ENCODE measurements around the gene PDE4D. TPM values are rescaled to one million over a fixed set of nuclear protein-coding genes. Genes with fewer than 3 reads are reported as not detected.

Gene PDE4D
- total RNA-seq, 5 donors from 2014 or later (not counting 1 experiment from before 2014, with no cell fraction given) = 45.1 to 136 (median 64.9) TPM

- no peaks in the 10 kb centered on the region for H3K9me3 Mint-ChIP-seq
- H3K27me3 Mint-ChIP-seq = peaks cover 0 to 6% of the 10 kb centered on the region in 2 donors
- no peak overlapping the region for H3K4me3 Mint-ChIP-seq
- H3K4me1 Mint-ChIP-seq = no peaks in the 10 kb centered on the region
- Histone ChIP-seq H3K36me3 (ENCODE audit: control insufficient read depth in 2 of 2, extremely low read depth in 1 of 2, insufficient read depth in 1 of 2, low read length in 1 of 2) (no peaks in the 10 kb centered on the region), H3K9me3 (no peaks in the 10 kb centered on the region), H3K4me3 (ENCODE audit: control insufficient read depth in 1 of 2, extremely low read depth in 1 of 2, low read length in 1 of 2) (no peak overlapping the region), H3K4me1 (ENCODE audit: control insufficient read depth in 1 of 2, extremely low read depth in 1 of 2, insufficient read depth in 2 of 2, low read length in 2 of 2) (no peaks in the 10 kb centered on the region), H3K27me3 (replicated peaks in 1 of 2; ENCODE audit: control insufficient read depth in 2 of 2, extremely low read depth in 1 of 2, insufficient read depth in 2 of 2, low read length in 1 of 2) (no peaks in the 10 kb centered on the region), H3K27ac (ENCODE audit: low read length) (no peak overlapping the region)
- WGBS (ENCODE audit: insufficient coverage) = no CpG with 5 or more reads among the region's 2 CpGs
- no peaks in the 10 kb centered on the region for H3K36me3 Mint-ChIP-seq
- POLR2A ChIA-PET = no interaction called here
- H3K27ac Mint-ChIP-seq = no peak overlapping the region
- DNase-seq (no peak), ATAC-seq (replicated peaks in 1 of 4) (no peak)
- CTCF ChIA-PET = no interaction called here
These were observed 447.2 kb downstream of the PDE4D start for GRCh38 chr5:59446356-59446755.

GRCh38 chr5:59445741-59446140 is 447.8 kb downstream of the PDE4D start:
- peaks cover 0 to 6% of the 10 kb centered on the region in 2 donors for H3K27me3 Mint-ChIP-seq
- no peak overlapping the region for H3K27ac ChIP-seq (ENCODE audit: low read length)
- POLR2A ChIA-PET = no interaction called here
- H3K36me3 ChIP-seq (ENCODE audit: control insufficient read depth in 2 of 2, extremely low read depth in 1 of 2, insufficient read depth in 1 of 2, low read length in 1 of 2) = no peaks in the 10 kb centered on the region
- no peak overlapping the region for H3K4me3 Mint-ChIP-seq
- ATAC-seq (replicated peaks in 1 of 4) = no peak
- DNase-seq = no peak
- H3K27ac Mint-ChIP-seq = no peak overlapping the region
- H3K4me1 ChIP-seq (ENCODE audit: control insufficient read depth in 1 of 2, extremely low read depth in 1 of 2, insufficient read depth in 2 of 2, low read length in 2 of 2) = no peaks in the 10 kb centered on the region
- CTCF ChIA-PET = no interaction called here
- no peaks in the 10 kb centered on the region for H3K27me3 ChIP-seq (replicated peaks in 1 of 2; ENCODE audit: control insufficient read depth in 2 of 2, extremely low read depth in 1 of 2, insufficient read depth in 2 of 2, low read length in 1 of 2)
- WGBS (ENCODE audit: insufficient coverage) = no CpG with 5 or more reads among the region's 1 CpG
- H3K36me3 Mint-ChIP-seq = no peaks in the 10 kb centered on the region
- H3K4me3 ChIP-seq (ENCODE audit: control insufficient read depth in 1 of 2, extremely low read depth in 1 of 2, low read length in 1 of 2) = no peak overlapping the region
- H3K9me3 Mint-ChIP-seq = no peaks in the 10 kb centered on the region
- H3K9me3 ChIP-seq = no peaks in the 10 kb centered on the region
- no peaks in the 10 kb centered on the region for H3K4me1 Mint-ChIP-seq

- Histone ChIP-seq H3K4me1 (ENCODE audit: control insufficient read depth in 1 of 2, extremely low read depth in 1 of 2, insufficient read depth in 2 of 2, low read length in 2 of 2) (no peaks in the 10 kb centered on the region), H3K36me3 (ENCODE audit: control insufficient read depth in 2 of 2, extremely low read depth in 1 of 2, insufficient read depth in 1 of 2, low read length in 1 of 2) (no peaks in the 10 kb centered on the region), H3K27ac (ENCODE audit: low read length) (no peak overlapping the region), H3K9me3 (no peaks in the 10 kb centered on the region), H3K27me3 (replicated peaks in 1 of 2; ENCODE audit: control insufficient read depth in 2 of 2, extremely low read depth in 1 of 2, insufficient read depth in 2 of 2, low read length in 1 of 2) (no peaks in the 10 kb centered on the region), H3K4me3 (ENCODE audit: control insufficient read depth in 1 of 2, extremely low read depth in 1 of 2, low read length in 1 of 2) (no peak overlapping the region)
- POLR2A ChIA-PET = no interaction called here
- Mint-ChIP-seq H3K4me1 (no peaks in the 10 kb centered on the region), H3K27me3 (peaks cover 5 to 11% of the 10 kb centered on the region in 2 donors), H3K4me3 (no peak overlapping the region), H3K27ac (no peak overlapping the region), H3K9me3 (no peaks in the 10 kb centered on the region), H3K36me3 (no peaks in the 10 kb centered on the region)
- DNase-seq = no peak
- no peak for ATAC-seq (replicated peaks in 1 of 4)
- 33% methylated on average over 1 of the region's 3 CpGs for WGBS (ENCODE audit: insufficient coverage)
- CTCF ChIA-PET = no interaction called here
These were observed 454.2 kb downstream of the PDE4D start for GRCh38 chr5:59439303-59439702.

GRCh38 chr5:59437176-59437575 is 456.4 kb downstream of the PDE4D start:
- ChIA-PET CTCF (no interaction called here), POLR2A (no interaction called here)
- Mint-ChIP-seq H3K27me3 (peaks cover 5 to 9% of the 10 kb centered on the region in 2 donors), H3K4me3 (no peak overlapping the region), H3K4me1 (no peaks in the 10 kb centered on the region), H3K27ac (no peak overlapping the region), H3K9me3 (no peaks in the 10 kb centered on the region), H3K36me3 (no peaks in the 10 kb centered on the region)
- WGBS (ENCODE audit: insufficient coverage) = 83% methylated on average over 1 of the region's 2 CpGs
- H3K36me3 ChIP-seq (ENCODE audit: control insufficient read depth in 2 of 2, extremely low read depth in 1 of 2, insufficient read depth in 1 of 2, low read length in 1 of 2) = no peaks in the 10 kb centered on the region
- no peak for ATAC-seq (replicated peaks in 1 of 4)
- no peak overlapping the region for H3K27ac ChIP-seq (ENCODE audit: low read length)
- H3K4me1 ChIP-seq (ENCODE audit: control insufficient read depth in 1 of 2, extremely low read depth in 1 of 2, insufficient read depth in 2 of 2, low read length in 2 of 2) = no peaks in the 10 kb centered on the region
- no peak for DNase-seq
- H3K4me3 ChIP-seq (ENCODE audit: control insufficient read depth in 1 of 2, extremely low read depth in 1 of 2, low read length in 1 of 2) = no peak overlapping the region
- no peaks in the 10 kb centered on the region for H3K9me3 ChIP-seq
- no peaks in the 10 kb centered on the region for H3K27me3 ChIP-seq (replicated peaks in 1 of 2; ENCODE audit: control insufficient read depth in 2 of 2, extremely low read depth in 1 of 2, insufficient read depth in 2 of 2, low read length in 1 of 2)

GRCh38 chr5:59436364-59437148 is 457.0 kb downstream of the PDE4D start:
- no peaks in the 10 kb centered on the region for H3K9me3 Mint-ChIP-seq
- no peak for ATAC-seq (replicated peaks in 1 of 4)

GRCh38 chr5:59433174-59433573 is 460.4 kb downstream of the PDE4D start:
- POLR2A ChIA-PET = no interaction called here
- Histone ChIP-seq H3K27me3 (replicated peaks in 1 of 2; ENCODE audit: control insufficient read depth in 2 of 2, extremely low read depth in 1 of 2, insufficient read depth in 2 of 2, low read length in 1 of 2) (no peaks in the 10 kb centered on the region), H3K4me1 (ENCODE audit: control insufficient read depth in 1 of 2, extremely low read depth in 1 of 2, insufficient read depth in 2 of 2, low read length in 2 of 2) (no peaks in the 10 kb centered on the region), H3K9me3 (no peaks in the 10 kb centered on the region), H3K27ac (ENCODE audit: low read length) (no peak overlapping the region), H3K4me3 (ENCODE audit: control insufficient read depth in 1 of 2, extremely low read depth in 1 of 2, low read length in 1 of 2) (no peak overlapping the region), H3K36me3 (ENCODE audit: control insufficient read depth in 2 of 2, extremely low read depth in 1 of 2, insufficient read depth in 1 of 2, low read length in 1 of 2) (no peaks in the 10 kb centered on the region)
- Mint-ChIP-seq H3K27ac (no peak overlapping the region), H3K4me3 (no peak overlapping the region), H3K9me3 (no peaks in the 10 kb centered on the region), H3K36me3 (no peaks in the 10 kb centered on the region), H3K27me3 (peaks cover 5 to 6% of the 10 kb centered on the region in 2 donors), H3K4me1 (no peaks in the 10 kb centered on the region)
- ATAC-seq (replicated peaks in 1 of 4) (no peak), DNase-seq (no peak)
- CTCF ChIA-PET = no interaction called here
- no CpG with 5 or more reads among the region's 1 CpG for WGBS (ENCODE audit: insufficient coverage)

More at GRCh38 chr5:59436364-59437148, 457.0 kb downstream of the PDE4D start:
- POLR2A ChIA-PET = no interaction called here
- H3K36me3 Mint-ChIP-seq = no peaks in the 10 kb centered on the region
- Histone ChIP-seq H3K4me3 (ENCODE audit: control insufficient read depth in 1 of 2, extremely low read depth in 1 of 2, low read length in 1 of 2) (no peak overlapping the region), H3K27ac (ENCODE audit: low read length) (no peak overlapping the region), H3K9me3 (no peaks in the 10 kb centered on the region), H3K36me3 (ENCODE audit: control insufficient read depth in 2 of 2, extremely low read depth in 1 of 2, insufficient read depth in 1 of 2, low read length in 1 of 2) (no peaks in the 10 kb centered on the region), H3K27me3 (replicated peaks in 1 of 2; ENCODE audit: control insufficient read depth in 2 of 2, extremely low read depth in 1 of 2, insufficient read depth in 2 of 2, low read length in 1 of 2) (no peaks in the 10 kb centered on the region), H3K4me1 (ENCODE audit: control insufficient read depth in 1 of 2, extremely low read depth in 1 of 2, insufficient read depth in 2 of 2, low read length in 2 of 2) (no peaks in the 10 kb centered on the region)
- H3K4me3 Mint-ChIP-seq = no peak overlapping the region
- no peak for DNase-seq
- H3K4me1 Mint-ChIP-seq = no peaks in the 10 kb centered on the region
- no peak overlapping the region for H3K27ac Mint-ChIP-seq
- peaks cover 5 to 8% of the 10 kb centered on the region in 2 donors for H3K27me3 Mint-ChIP-seq
- CTCF ChIA-PET = no interaction called here
- no CpG with 5 or more reads among the region's 5 CpGs for WGBS (ENCODE audit: insufficient coverage)
